ENCODE results near the gene VSX2. TPM values are rescaled to one million over a fixed set of nuclear protein-coding genes. Genes with fewer than 3 reads are reported as not detected.

The VSX2 gene
- total RNA-seq, 1 experiment from 2014 or later: not detected

DNA sequence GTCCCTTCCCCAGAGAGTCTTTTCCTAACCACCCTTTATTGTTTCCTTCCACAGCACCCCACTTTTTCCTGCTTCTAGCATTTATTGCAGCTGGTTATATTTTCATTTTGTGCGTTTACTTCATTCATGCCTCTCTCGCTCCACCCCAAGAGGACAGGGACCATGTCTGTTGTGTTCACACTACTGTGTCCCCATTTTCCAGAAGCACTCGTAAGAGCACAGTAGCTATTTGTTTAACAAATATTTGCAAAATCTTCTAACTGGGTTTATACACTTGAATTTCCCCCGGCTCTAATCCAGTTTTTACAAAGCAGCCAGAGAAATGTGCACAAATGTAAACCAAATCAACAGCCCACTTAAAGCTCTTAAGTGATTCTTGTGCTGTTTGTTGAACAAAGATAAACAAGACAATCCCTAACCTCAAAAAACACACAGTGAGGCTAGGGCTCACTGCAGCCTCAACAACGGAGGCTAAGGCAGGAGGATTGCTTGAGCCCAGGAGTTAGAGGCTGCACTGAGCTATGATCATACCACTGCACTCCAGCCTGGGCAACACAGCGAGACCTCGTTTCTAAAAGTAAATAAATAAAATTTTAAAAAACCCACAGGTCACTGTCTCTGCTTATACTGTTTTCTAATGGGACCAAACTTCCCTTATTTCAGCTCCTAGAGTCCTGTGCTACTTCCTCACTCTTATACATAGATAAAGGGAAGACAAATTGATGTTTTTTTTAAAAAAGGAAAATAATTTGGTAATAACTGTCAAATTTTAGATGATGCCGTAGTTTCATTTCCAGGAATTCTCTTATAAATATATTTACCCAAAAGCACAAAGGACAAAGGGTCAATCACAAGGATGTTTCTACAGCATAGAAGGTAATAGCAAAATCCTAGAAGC is 70.1 kb downstream of the VSX2 start:
- Histone ChIP-seq H3K27me3 (replicated peaks) (no peaks in the 10 kb centered on the region), H3K9me3 (replicated peaks) (no peaks in the 10 kb centered on the region), H3K4me1 (replicated peaks) (no peaks in the 10 kb centered on the region), H3K27ac (no peak overlapping the region), H3K36me3 (no peaks in the 10 kb centered on the region), H3K4me3 (no peak overlapping the region)
- no peak for DNase-seq (ENCODE audit: low read depth in 1 of 2, low spot score in 2 of 2)

DNA sequence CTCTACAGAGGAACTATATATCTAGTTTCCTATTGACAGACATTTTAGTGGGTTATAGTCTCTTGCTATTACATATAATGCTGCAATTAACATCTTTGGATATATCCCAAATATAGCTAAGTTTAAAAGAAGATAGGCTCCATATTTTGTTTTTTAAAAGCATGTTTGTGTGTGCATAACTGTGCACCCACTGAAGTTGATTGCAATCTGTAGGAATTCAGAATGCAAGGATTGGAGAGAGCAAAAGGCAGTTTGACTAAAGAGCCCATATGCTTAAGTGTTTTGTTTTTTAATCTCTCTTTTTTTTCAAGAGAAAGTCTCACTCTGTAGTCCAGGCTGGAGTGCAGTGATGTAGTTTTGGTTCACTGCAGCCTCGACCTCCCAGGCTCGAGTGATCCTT is 72.9 kb downstream of the VSX2 start:
- H3K36me3 ChIP-seq: no peaks in the 10 kb centered on the region
- no peak overlapping the region for H3K4me3 ChIP-seq
- H3K27me3 ChIP-seq (replicated peaks): no peaks in the 10 kb centered on the region
- no peak overlapping the region for H3K27ac ChIP-seq
- no peaks in the 10 kb centered on the region for H3K4me1 ChIP-seq (replicated peaks)
- H3K9me3 ChIP-seq (replicated peaks): no peaks in the 10 kb centered on the region
- no peak for DNase-seq (ENCODE audit: low read depth in 1 of 2, low spot score in 2 of 2)

Other genes starting within 250 kb of the VSX2 start
- 8.3 and 9.4 TPM in 2 replicates for gene ENTPD5, start 220.2 kb upstream of the VSX2 start, total RNA-seq (2014; rRNA removed; shearing (Covaris generic))
- gene BBOF1, start 220.1 kb upstream of the VSX2 start, total RNA-seq (2014; rRNA removed; shearing (Covaris generic)): 1.1 and 10.2 TPM in 2 replicates
- 14.2 and 16.5 TPM in 2 replicates for gene ALDH6A1, start 155.0 kb upstream of the VSX2 start, total RNA-seq (2014; rRNA removed; shearing (Covaris generic))
- 21.7 and 41.6 TPM in 2 replicates for gene LIN52, start 154.5 kb upstream of the VSX2 start, total RNA-seq (2014; rRNA removed; shearing (Covaris generic))
- gene ABCD4, start 63.5 kb downstream of the VSX2 start, total RNA-seq (2014; rRNA removed; shearing (Covaris generic)): 11.1 and 12.3 TPM in 2 replicates
- not detected in 2 replicates for gene VRTN, start 109.0 kb downstream of the VSX2 start, total RNA-seq (2014; rRNA removed; shearing (Covaris generic))
- not detected in 2 replicates for gene SYNDIG1L, start 186.8 kb downstream of the VSX2 start, total RNA-seq (2014; rRNA removed; shearing (Covaris generic))